OCI-LY7 (cell line): ENCODE data around the gene USP27X. TPM values are rescaled to one million over a fixed set of nuclear protein-coding genes. Genes with fewer than 3 reads are reported as not detected.
A peak's percentile ranks its signal among the peaks of the same experiment; 100 is the strongest.

Experiments used
- BruUV-seq: library from RNA; stranded (reverse); fragments of 400-500 nt; replicated peaks from 2 replicates; lab custom pipeline; 2021; lab: Mats Ljungman, UMichigan
- CTCF ChIA-PET: fragments of 300-600 bp; sonication (Branson Sonifier 250); formaldehyde crosslinking; loops from one replicate; lab custom pipeline; 2022; ENCODE audit warnings: antibody characterized with exemption; ENCODE audit not compliant: unreplicated experiment; lab: Charles Lee
- POLR2A ChIA-PET: fragments of 300-600 bp; sonication (Branson Sonifier 250); formaldehyde crosslinking; loops from one replicate; lab custom pipeline; 2022; ENCODE audit warnings: antibody characterized with exemption; lab: Charles Lee
- DNase-seq: peaks from one replicate; pipeline ENCODE4 v3.0.0-alpha.2; 2015; ENCODE audit warnings: low spot score
- H2AFZ ChIP-seq: fragments of 200-600 bp; sonication (generic), shearing (Covaris generic); 2 replicates; pipeline ENCODE4 v1.6.1; 2014; ENCODE audit warnings: mild to moderate bottlenecking, antibody characterized with exemption, low read length, moderate library complexity
- H3K27ac ChIP-seq: fragments of 200-600 bp; sonication (generic); 2 replicates; pipeline ENCODE4 v1.5.1; 2014; ENCODE audit warnings: mixed run types, low read depth, mild to moderate bottlenecking, moderate library complexity, low read length, inconsistent platforms; ENCODE audit not compliant: poor library complexity, severe bottlenecking
- H3K36me3 ChIP-seq: fragments of 200-600 bp; sonication (generic); 2 replicates; pipeline ENCODE4 v1.6.1; 2014; ENCODE audit warnings: mild to moderate bottlenecking, antibody characterized with exemption, low read length, moderate library complexity, mixed read lengths; ENCODE audit not compliant: insufficient read depth
- H3K4me1 ChIP-seq: fragments of 200-600 bp; sonication (generic); 2 replicates; pipeline ENCODE4 v1.5.1; 2014; ENCODE audit warnings: mild to moderate bottlenecking, low read length; ENCODE audit not compliant: insufficient read depth, poor library complexity, severe bottlenecking
- H3K4me2 ChIP-seq: fragments of 200-600 bp; sonication (generic); 2 replicates; pipeline ENCODE4 v1.6.1; 2014; ENCODE audit warnings: mild to moderate bottlenecking, low read length
- H3K4me3 ChIP-seq: fragments of 200-600 bp; sonication (generic); 2 replicates; pipeline ENCODE4 v1.5.1; 2014; ENCODE audit warnings: mild to moderate bottlenecking, low read depth, low read length; ENCODE audit not compliant: poor library complexity, severe bottlenecking
- H3K79me2 ChIP-seq: fragments of 200-600 bp; sonication (generic); 2 replicates; pipeline ENCODE4 v1.6.1; 2016; ENCODE audit warnings: low read depth, mild to moderate bottlenecking, low read length, moderate library complexity, mixed read lengths; ENCODE audit not compliant: insufficient read depth
- H3K9me2 ChIP-seq: fragments of 200-600 bp; sonication (generic); 2 replicates; pipeline ENCODE4 v1.6.1; 2016; ENCODE audit warnings: mild to moderate bottlenecking, low read length, mixed read lengths; ENCODE audit not compliant: insufficient read depth
- H3K9me3 ChIP-seq: fragments of 200-600 bp; sonication (generic); 2 replicates; pipeline ENCODE4 v1.6.1; 2014; ENCODE audit warnings: mild to moderate bottlenecking, mixed run types, low read length, mixed read lengths
- H4K20me1 ChIP-seq: fragments of 200-600 bp; sonication (generic); 2 replicates; pipeline ENCODE4 v1.6.1; 2014; ENCODE audit warnings: mild to moderate bottlenecking, antibody characterized with exemption, low read length, moderate library complexity, mixed read lengths; ENCODE audit not compliant: insufficient read depth
- CTCF ChIP-seq: fragments of 200-600 bp; sonication (generic); conservative IDR thresholded peaks from 2 replicates; pipeline ENCODE4 v1.5.1; 2014; ENCODE audit warnings: mild to moderate bottlenecking, antibody characterized with exemption, low read length, moderate library complexity, mixed read lengths
- EZH2phosphoT487 ChIP-seq: fragments of 200-600 bp; sonication (generic); IDR thresholded peaks from 2 replicates; pipeline ENCODE4 v1.6.1; 2018; ENCODE audit warnings: low read depth, borderline replicate concordance, mild to moderate bottlenecking, mixed run types, antibody characterized with exemption, low read length, moderate library complexity, mixed read lengths
- intact Hi-C: fragments of 100-400 bp; cut with micrococcal nuclease; formaldehyde crosslinking; loops from one replicate; pipeline ENCODE4 v1.10.0; 2022; ENCODE audit not compliant: unreplicated experiment
- total RNA-seq, 2 experiments: library from RNA; depleted of rRNA in 1 of 2; stranded (reverse); fragments of >200 nt in 1 of 2; shearing (Covaris generic) in 1 of 2; gene quantifications; 2 replicates each; pipeline ENCODE4 v1.2.3, GENCODE V29; 2014 to 2022

USP27X gene
- total RNA-seq, 2 experiments from 2014 or later, result 1.2 to 1.8 TPM

GRCh38 chrX:49879656-49880277, 483 bp downstream of the USP27X start:
- H3K79me2 ChIP-seq, result no peaks in the 10 kb centered on the region
- TF ChIP-seq CTCF, result no peak
- TF ChIP-seq EZH2phosphoT487, result no peak
- CTCF ChIA-PET, result interaction anchor here (1.4 kb wide), 1 partner anchor 40 kb away, joined by 3 read pairs; no protein-coding TSS in a partner anchor
- H3K36me3 ChIP-seq, result no peaks in the 10 kb centered on the region
- intact Hi-C loops, result loop anchor here (5.0 kb wide), 1 partner anchor 38 kb away; no protein-coding TSS in a partner anchor
- H3K9me2 ChIP-seq, result no peaks in the 10 kb centered on the region
- peak overlapping the region; percentile 68 for H3K4me2 ChIP-seq
- H2AFZ ChIP-seq, result no peak overlapping the region
- no peaks in the 10 kb centered on the region for H3K9me3 ChIP-seq
- DNase-seq, result no peak
- BruUV-seq, result no TSS peak
- H3K27ac ChIP-seq, result no peak overlapping the region
- peak overlapping the region; percentile 68 for H3K4me3 ChIP-seq
- POLR2A ChIA-PET, result interaction anchor here (0.6 kb wide), 1 partner anchor 756 kb away, joined by 3 read pairs; no protein-coding TSS in a partner anchor
- H3K4me1 ChIP-seq, result peaks cover 3% of the 10 kb centered on the region
- H4K20me1 ChIP-seq, result no peaks in the 10 kb centered on the region

GRCh38 chrX:49880668-49881067, 1.4 kb downstream of the USP27X start:
- H2AFZ ChIP-seq, result no peak overlapping the region
- intact Hi-C loops, result loop anchor here (5.0 kb wide), 1 partner anchor 37 kb away; no protein-coding TSS in a partner anchor
- BruUV-seq, result no TSS peak
- H3K4me2 ChIP-seq, result no peak overlapping the region; the same call in 1 of the 2 replicates
- H3K9me2 ChIP-seq, result no peaks in the 10 kb centered on the region
- CTCF ChIA-PET, result no interaction called here
- DNase-seq, result no peak
- POLR2A ChIA-PET, result interaction anchor here (0.5 kb wide), 1 partner anchor 1360 kb away, joined by 3 read pairs; no protein-coding TSS in a partner anchor
- no peak overlapping the region for H3K4me3 ChIP-seq
- H3K27ac ChIP-seq, result no peak overlapping the region
- no peaks in the 10 kb centered on the region for H3K9me3 ChIP-seq
- peaks cover 3% of the 10 kb centered on the region for H3K4me1 ChIP-seq
- no peaks in the 10 kb centered on the region for H4K20me1 ChIP-seq
- TF ChIP-seq CTCF, result no peak
- TF ChIP-seq EZH2phosphoT487, result no peak
- no peaks in the 10 kb centered on the region for H3K36me3 ChIP-seq
- no peaks in the 10 kb centered on the region for H3K79me2 ChIP-seq
